HG03520 (cell line): ENCODE results near the gene NOXA1.

Experiments
- ATAC-seq: cut with Tn5 transposase; IDR thresholded peaks from one replicate; pipeline ENCODE4 v1.9.1; 2021; ENCODE audit warnings: mild to moderate bottlenecking, moderate library complexity; ENCODE audit not compliant: unreplicated experiment

NOXA1 gene

DNA sequence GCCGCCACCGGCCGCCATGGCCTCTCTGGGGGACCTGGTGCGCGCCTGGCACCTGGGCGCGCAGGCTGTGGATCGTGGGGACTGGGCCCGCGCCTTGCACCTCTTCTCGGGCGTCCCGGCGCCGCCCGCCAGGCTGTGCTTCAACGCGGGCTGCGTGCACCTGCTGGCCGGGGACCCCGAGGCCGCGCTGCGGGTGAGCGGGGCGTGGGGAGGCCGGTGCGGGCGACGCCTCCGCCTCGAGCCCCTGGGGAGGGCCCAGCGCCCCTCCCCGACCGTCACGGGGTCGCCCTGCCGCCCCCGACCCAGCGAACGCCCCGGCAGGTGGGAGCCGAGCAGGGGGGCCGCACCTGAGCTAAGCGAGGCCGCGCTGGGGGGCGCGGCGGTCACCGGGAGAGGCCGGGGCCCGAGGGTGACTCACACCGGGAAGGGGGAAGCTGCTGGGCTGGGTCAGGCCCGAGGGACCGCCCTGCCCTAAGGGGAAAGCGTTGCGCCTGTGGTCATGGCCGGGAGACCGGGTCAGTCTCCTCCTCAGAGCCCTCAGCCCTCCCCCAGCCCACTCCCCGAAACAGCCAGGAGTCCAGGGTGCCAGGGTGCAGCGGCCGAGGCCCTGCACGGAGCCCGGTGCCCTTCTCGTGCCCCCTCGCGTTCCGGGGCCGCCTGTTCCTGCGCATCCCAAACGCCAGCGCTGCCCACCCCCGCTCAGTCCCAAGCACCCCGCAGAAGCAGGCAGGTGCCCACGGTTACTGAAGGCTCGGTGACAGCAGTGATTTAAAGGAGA lies 510 bp downstream of the NOXA1 start:
- peak; percentile 12 for ATAC-seq

DNA sequence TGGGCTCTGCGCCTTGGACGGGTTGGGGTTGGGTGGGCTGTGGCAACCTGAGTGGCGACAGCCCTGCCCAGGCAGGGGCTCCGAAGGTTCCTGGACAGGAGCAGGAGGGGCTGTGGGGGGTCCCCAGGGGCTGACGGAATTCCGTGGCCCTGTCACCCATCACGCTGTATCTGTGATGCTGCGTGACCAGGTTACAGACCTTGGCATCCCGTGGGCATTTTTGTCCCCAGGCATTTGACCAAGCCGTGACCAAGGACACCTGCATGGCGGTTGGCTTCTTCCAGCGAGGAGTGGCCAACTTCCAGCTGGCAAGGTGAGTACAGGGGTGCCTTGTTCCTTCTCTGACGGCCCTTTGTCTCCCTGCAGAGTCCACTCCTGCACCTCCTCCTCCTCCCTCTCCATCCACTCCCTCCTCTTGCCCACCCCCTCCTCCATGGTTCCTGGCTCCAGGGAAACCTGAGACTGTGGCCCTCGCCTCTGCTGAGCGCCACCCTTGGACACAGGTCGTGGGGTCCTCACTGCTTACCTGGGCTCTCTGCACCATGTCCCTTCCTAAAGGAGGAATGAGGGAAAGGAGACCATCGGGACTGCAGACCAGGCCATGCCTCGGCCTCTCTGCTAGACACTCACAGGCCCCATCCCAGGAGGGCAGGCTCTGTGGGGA lies 3.0 kb downstream of the NOXA1 start:
- ATAC-seq = no peak

DNA sequence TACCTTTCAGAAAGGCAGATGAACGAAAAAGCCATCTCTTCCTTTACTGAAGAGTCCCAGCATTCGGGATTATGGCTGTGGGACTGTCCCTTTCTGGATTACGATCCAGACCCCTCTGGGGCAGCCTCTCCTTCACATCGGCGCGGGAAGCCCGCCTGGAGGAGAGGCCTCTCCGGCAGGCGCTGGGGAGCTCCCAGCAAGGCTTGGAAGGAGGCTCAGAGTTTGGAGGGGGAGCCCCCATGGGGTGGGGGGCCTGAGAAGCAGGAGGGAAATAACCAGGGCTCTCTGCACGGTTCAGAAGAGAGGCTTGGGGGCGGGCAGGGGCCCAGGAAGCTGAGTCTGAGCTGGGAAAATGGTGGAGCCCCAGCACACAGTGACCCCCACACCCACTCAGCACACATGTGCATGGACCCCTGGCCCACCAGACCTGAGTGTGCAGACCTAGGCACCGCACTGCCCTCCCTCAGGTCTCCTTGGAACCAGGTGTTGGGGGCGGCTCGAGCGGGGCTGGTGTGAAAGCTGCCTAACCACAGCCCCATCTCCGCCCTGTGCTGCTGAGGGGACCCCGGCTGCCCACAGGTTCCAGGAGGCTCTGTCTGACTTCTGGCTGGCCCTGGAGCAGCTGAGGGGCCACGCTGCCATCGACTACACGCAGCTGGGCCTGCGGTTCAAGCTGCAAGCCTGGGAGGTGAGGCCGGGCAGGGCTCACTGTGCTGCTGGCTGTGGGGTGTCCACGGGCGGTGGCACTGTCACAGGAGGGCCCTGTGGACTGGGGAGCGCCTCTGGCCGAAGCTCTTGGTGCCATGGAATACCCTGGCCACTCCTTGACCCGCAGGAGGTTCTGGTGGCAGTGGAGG lies 4.5 kb downstream of the NOXA1 start:
- ATAC-seq = no peak

DNA sequence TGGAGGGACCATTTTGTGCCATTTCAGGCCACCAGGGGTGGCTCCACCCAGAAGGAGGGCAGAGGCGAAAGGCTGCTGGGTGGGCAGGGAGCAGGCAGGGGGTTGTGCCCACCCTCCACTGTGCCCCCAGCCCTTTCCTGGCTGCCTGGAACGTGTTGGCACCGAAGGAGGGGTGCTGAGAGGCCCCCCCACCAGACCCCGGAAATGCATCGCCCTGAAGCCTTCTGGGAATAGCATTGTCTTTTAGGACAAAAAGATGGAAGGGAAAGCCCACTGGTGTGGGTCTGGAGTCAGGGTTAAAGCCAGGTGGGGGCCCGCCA lies 5.1 kb downstream of the NOXA1 start:
- ATAC-seq = no peak

DNA sequence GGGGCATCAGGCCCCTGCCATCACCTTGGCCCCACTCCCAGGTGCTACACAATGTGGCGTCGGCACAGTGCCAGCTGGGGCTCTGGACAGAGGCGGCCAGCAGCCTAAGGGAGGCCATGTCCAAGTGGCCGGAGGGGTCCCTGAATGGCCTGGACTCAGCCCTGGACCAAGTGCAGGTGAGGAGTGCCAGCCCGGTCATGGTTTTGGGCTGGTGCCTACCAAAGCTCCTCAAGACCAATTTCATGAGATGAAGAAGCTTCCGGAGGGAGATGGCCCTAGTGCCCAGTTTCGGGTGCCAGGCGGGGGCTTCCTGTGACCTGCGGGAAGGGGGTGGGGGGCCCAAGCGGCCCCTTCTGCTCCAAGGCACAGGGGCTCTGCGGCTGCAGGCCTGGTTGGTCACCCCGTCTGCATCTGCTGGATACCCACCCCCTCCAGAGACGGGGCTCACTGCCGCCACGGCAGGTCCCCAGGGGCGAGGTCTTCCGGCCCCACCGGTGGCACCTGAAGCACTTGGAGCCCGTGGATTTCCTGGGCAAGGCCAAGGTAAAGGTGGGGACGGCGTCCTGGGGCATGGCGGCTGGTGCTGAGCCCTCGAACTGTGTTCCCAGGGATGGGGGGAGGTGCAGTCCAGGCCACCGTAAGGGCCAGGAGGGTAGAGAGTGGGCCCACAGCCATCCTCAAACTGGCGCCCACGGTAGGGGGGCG lies 5.8 kb downstream of the NOXA1 start:
- no peak for ATAC-seq

DNA sequence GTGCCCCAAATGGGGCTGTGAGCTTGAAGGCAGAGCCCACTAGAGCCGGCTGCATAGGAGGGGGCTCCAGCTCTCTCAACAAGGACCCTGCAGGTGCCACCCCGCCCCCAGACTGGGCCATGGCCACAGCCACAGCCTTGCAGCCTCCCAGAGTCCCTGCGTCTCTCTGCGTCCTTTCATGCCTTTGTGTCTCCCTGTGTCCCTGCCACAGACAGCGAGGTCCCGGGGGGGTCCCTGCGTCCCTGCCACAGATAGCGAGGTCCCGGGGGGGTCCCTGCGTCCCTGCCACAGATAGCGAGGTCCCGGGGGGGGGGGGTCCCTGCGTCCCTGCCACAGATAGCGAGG lies 6.3 kb downstream of the NOXA1 start:
- no peak for ATAC-seq

DNA sequence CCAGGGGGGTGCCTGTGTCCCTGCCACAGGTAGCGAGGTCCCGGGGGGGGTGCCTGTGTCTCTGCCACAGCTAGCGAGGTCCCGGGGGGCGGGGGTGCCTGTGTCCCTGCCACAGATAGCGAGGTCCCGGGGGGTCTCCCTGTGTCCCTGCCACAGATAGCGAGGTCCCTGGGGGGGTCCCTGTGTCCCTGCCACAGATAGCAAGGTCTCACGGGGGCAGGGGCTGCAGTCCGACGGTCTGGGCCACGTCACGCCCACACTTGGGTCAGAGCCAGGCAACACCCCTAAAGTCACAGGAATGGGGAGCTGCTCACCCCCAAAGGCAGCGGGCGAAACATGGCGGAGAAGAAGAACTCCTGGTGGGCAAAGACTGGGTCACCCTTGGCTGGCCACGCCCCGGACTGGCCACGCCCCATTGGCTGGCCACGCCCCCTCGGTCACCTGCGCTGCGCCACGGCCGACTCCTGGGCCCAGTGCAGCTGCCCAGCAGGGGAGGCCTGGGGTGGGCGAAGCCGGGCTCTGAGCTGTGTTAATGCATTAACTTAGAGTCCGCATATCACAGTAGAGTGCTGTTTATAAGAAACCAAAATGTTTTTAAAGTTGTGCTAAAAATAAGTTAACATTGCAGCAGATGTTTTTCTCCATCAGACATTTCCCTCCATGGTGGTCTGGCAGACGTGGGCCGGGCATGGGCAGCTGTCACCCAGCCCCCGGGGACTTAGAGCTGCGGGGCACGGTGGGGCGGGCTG lies 7.0 kb downstream of the NOXA1 start:
- no peak for ATAC-seq

DNA sequence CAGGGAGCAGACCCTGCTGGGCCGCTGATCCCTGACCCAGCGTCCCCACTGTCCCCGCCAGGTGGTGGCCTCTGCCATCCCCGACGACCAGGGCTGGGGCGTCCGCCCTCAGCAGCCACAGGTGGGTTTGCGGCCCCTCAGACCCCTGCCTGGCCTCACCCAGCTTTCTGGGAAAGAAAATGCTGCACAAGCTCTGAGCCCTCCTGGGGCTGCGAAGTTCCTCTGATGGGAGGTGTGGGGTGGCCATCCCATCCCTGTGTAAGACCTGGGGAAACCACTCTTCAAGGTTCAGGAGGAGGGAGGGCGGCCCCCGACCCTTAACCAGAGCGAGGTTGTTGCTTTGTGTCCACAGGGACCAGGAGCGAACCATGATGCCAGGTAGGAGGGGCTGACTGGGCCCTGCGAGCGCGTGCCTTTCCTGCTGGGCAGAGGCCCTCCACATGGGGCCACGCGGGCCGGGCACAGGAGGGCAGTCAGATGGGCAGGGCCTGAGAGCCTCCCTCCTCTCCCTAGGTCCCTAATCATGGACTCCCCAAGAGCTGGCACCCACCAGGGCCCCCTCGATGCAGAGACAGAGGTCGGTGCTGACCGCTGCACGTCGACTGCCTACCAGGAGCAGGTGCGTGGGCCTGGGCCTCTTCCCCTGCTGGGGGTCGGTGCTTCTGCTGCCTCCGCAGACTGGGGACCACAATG lies 7.7 kb downstream of the NOXA1 start:
- no peak for ATAC-seq

DNA sequence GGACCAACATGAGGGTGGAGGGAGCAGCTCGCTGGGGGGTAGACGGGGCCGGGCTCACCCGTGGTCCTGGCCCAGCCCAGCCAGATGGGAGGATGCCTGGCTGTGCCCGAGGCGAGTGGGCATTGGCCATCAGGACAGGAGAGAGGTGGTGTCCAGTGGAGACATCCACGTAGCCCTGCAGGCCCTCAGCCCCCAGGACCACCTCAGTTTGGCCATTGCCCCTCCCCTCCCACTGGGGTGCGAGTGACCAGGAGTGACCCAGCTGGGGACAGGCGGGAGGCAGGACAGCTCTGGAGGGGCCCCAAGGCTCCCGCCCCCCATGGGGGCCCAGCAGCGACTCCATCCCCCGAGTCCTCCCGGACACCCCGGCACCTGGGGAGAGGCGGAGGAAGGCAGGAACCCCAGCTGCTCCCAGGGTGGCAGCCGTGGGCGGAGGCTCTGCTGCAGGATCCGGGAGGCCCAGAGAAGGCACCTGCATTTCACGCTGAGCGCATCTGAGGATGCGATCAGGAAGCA lies 8.3 kb downstream of the NOXA1 start:
- ATAC-seq = no peak

DNA sequence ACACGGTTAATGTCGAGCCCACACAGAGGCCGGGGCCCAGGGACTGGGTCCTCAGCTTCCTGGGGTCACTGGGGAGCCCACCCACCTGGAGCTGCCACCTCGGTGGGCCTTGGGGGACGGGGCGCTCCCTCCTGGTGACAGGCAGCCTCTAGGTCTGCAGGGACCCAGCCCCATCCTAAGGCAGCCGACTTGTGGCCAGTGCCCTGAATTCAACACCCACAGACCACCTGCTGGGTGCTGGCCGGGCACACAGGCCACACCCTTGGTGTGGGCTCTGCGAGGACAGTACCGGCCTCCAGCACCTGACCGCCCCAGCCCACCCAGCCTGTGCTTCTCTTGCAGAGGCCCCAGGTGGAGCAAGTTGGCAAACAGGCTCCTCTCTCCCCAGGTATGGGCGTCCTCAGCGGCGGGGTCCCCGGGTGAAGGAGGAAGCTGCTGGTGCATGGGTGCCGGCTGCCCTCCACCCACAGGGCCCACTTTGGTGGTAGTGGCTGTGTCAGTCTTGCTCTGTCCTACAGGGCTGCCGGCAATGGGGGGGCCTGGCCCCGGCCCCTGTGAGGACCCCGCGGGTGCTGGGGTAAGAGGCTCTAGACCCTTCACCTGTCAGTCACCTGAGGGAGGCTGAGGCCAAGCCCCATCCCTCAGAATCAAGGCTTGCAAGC lies 9.6 kb downstream of the NOXA1 start:
- ATAC-seq = no peak

DNA sequence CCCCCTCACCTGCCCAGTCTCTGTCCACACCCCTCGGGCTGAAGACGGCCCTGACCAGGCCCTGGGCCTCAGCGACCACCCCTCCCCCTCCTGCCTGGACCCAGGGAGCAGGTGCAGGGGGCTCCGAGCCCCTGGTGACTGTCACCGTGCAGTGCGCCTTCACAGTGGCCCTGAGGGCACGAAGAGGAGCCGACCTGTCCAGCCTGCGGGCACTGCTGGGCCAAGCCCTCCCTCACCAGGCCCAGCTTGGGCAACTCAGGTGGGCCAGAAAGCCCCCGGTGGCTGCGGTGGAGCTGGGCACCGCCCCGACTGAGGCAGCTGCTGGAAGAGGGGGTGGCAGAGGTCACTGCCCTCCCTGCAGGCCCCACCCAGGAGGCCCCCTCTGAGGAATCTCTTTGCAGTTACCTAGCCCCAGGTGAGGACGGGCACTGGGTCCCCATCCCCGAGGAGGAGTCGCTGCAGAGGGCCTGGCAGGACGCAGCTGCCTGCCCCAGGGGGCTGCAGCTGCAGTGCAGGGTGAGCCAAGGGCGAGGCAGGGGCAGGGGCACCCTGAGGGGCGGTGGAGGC lies 10.2 kb downstream of the NOXA1 start:
- no peak for ATAC-seq

DNA sequence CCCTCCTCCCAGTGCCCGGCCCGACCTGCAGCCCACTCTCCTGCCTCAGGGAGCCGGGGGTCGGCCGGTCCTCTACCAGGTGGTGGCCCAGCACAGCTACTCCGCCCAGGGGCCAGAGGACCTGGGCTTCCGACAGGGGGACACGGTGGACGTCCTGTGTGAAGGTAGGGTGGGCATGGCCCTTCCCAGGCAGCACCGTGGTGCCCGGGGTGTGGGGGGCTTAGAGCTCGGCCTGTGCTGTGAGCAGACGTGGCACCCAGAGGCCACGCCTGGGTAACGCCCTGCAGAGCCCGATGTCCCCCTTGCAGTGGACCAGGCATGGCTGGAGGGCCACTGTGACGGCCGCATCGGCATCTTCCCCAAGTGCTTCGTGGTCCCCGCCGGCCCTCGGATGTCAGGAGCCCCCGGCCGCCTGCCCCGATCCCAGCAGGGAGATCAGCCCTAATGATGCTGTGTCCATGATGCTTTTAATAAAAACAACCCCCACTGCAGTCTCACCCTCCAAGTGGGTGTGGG lies 10.8 kb downstream of the NOXA1 start:
- no peak for ATAC-seq

DNA sequence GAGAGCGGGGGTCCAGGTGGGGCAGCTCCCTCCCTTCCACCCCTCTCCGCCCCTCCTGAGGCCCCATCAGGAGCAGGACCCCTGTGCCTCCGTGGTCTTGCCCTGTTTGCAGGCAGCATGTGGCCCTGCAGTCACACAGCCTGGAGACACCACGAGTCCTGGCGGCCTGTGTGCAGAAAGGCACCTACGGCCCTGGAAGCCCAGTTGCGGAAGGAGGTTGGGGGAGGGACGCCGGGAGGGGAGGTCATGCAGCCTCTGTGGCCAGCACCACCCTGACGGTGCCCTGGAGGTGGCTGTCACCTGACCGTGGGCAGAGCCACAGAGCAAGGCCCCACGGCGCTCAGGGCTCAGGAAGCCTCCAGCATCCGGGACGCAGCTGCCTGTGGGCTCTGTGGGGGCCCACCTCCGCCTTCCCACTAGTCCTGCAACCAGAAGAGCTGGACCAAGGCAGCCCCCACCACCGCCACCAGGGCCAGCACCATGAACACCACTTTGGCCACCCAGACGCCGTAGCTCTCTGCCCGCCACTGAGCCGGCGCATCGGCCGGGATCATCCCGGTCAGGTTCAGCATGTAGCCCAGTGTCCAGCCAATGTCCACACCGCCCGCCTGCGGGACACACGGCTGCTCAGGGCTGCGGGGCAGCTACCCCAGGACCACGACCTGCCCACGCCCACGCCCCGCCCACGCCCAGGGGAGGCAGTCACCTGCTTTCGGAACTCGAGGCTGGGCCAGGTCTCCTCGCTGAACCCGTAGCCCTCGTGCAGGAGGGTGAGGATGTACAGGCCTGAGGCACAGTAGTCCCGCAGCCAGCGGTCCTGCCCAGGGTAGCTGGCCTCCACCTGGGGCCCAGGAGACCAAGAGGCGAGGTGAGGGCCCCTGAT lies 11.5 kb downstream of the NOXA1 start:
- ATAC-seq = no peak

DNA sequence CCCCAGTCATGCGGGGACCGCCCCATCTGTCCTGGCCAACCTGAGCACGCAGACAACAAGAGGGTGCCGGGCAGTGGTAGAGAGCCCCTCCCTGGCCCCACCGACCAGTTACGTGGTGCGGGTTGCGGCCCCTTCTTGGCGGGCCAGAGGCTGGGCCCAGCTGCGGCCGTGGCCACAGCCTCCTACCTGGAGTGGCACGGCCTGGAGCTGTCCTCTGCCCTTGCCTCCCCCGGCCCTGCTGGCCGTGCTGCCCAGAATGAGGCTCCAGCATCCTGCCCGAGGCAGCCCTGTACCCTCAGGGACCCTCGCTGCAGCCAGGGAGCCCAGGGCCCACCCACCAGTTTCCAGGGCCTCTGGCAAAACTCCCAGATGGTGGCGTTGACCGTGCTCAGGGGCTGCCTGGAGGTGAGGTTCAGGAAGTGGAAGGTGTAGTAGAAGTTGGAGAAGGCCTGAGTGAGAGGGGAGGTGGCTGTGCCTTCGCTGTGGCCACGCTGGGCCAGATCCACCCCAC lies 12.2 kb downstream of the NOXA1 start:
- ATAC-seq = no peak

DNA sequence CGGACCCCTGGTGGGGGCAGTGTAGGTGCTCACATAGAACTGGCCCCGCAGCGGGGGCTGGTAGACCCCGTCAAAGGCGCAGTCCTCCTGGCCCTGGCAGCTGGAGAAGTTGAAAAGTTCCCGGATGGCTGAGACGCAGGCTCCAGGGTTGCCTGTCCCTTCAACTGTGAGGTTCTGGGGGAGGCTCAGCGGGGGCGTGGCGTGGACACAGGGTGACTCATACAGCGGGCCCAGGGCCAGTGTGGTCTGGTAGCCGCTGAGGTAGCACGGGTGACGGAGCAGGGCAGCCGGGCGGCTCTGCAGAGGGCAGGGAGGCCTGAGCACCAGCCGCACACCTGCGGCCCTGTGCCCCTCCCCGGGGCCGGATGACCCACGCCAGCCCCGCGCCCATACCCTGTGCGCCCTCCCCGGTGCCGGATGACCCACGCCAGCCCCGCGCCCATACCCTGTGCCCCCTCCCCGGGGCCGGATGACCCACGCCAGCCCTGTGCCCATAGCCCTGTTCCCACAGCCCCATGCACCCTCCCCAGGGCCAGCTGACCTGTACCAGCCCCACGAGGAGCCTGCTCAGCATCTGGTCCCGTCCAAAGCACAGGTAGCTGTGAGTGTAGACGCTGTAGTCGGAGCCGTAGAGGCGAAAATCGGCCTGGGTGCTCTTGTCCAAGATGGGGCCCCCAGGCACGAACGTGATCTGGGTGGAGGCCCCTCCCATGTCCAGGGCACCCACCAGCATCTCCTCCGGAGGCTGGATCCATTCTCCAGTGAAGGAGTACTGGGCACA lies 13.0 kb downstream of the NOXA1 start:
- no peak for ATAC-seq

DNA sequence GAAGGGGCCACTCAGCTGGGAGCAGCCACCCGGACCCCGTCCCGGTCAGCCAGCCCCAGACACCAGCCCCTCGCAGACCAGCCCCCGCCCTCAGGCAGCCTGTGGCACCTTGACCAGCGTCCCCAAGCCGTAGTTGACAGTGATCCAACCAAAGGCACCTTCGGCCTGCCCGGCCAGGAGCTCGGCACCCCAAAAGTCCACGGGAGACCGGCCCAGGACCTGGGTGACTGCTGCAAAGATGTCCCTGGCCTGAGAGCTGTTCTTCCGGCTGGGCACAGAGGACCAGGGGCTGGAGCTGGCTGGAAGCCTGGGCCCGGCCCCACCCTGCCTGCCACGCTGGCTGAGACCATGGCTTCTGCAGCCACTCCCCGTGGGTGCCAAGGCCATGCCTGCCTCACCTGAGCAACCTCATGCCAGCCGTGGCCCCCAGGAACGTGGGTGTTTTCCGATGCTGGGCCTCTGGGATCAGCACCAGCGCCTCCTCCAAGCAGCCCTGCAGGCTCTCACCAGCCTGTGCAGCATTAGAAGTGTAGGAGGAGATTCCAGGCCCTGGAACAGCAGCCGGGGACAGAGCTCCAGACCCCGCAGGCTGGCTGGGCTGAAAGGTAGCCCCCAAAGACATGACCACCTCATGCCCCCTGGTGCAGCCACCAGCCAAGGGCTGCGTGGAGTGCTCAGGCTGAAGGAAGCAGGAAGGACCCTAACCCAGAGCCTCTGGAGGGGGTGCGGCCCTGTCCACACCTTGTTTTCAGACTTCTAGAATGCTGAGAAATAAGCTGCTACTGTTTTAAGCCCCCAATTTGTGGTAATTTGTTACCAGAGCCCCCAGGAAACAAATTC lies 13.8 kb downstream of the NOXA1 start:
- no peak for ATAC-seq
